NCI-H82 treated with DMSO at 0.1 percent for 48 hours (cell line): ENCODE measurements around the gene COX4I2.

Source experiments
- DNase-seq: peaks from one replicate; lab custom pipeline; 2025; ENCODE audit not compliant: unreplicated experiment; lab: John Stamatoyannopoulos, UW

The COX4I2 gene

GRCh38 chr20:31693402-31693801 lies 55.7 kb downstream of the COX4I2 start:
- no peak for DNase-seq

- peak; percentile 100 for DNase-seq
These were observed 56.4 kb downstream of the COX4I2 start for GRCh38 chr20:31693987-31694661.
